Measurements from ENCODE around the gene STPG3.

- TF ChIP-seq POLR2AphosphoS5 (IDR thresholded peaks at IDR 0.05; ENCODE audit: low read depth, low read length) (no peak), TAF1 (IDR thresholded peaks at IDR 0.05; ENCODE audit: borderline replicate concordance, insufficient read depth, low read length) (no peak), SIN3A (IDR thresholded peaks at IDR 0.05; ENCODE audit: borderline replicate concordance, insufficient read depth, low read length) (no peak)
- TF ChIP-seq, protein P1, sequence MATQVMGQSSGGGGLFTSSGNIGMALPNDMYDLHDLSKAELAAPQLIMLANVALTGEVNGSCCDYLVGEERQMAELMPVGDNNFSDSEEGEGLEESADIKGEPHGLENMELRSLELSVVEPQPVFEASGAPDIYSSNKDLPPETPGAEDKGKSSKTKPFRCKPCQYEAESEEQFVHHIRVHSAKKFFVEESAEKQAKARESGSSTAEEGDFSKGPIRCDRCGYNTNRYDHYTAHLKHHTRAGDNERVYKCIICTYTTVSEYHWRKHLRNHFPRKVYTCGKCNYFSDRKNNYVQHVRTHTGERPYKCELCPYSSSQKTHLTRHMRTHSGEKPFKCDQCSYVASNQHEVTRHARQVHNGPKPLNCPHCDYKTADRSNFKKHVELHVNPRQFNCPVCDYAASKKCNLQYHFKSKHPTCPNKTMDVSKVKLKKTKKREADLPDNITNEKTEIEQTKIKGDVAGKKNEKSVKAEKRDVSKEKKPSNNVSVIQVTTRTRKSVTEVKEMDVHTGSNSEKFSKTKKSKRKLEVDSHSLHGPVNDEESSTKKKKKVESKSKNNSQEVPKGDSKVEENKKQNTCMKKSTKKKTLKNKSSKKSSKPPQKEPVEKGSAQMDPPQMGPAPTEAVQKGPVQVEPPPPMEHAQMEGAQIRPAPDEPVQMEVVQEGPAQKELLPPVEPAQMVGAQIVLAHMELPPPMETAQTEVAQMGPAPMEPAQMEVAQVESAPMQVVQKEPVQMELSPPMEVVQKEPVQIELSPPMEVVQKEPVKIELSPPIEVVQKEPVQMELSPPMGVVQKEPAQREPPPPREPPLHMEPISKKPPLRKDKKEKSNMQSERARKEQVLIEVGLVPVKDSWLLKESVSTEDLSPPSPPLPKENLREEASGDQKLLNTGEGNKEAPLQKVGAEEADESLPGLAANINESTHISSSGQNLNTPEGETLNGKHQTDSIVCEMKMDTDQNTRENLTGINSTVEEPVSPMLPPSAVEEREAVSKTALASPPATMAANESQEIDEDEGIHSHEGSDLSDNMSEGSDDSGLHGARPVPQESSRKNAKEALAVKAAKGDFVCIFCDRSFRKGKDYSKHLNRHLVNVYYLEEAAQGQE (IDR thresholded peaks at IDR 0.05; ENCODE audit: insufficient read depth in 1 of 2, low read depth in 2 of 2, low read length in 2 of 2) = no peak
These were observed 46.9 kb downstream of the STPG3 start for GRCh38 chr9:137297966-137298365.

Data from PFSK-1 (cell line).